RWPE2 (cell line): Measurements from ENCODE around the gene STXBP2.

Source experiments
- ATAC-seq: fragments of 200-7000 bp; cut with Tn5 transposase; 3 replicates; pipeline ENCODE4 v1.9.1; 2021; ENCODE audit warnings: low read depth
- DNase-seq: peaks from one replicate; pipeline ENCODE4 v3.0.0-alpha.2; 2020; ENCODE audit warnings: low spot score
- H3K27ac ChIP-seq: fragments of 450-650 bp; 2 replicates; pipeline ENCODE4 v1.5.1; 2017; ENCODE audit warnings: mild to moderate bottlenecking; ENCODE audit not compliant: poor library complexity, severe bottlenecking
- H3K27me3 ChIP-seq: fragments of 250-450 bp; sonication (Bioruptor Pico); 2 replicates; pipeline ENCODE4 v1.5.1; 2021; ENCODE audit warnings: mild to moderate bottlenecking, moderate library complexity; ENCODE audit not compliant: insufficient read depth, poor library complexity, severe bottlenecking
- H3K36me3 ChIP-seq: fragments of 250-450 bp; sonication (Bioruptor Pico); 2 replicates; pipeline ENCODE4 v1.5.1; 2020; ENCODE audit warnings: low read depth, mild to moderate bottlenecking, moderate library complexity
- H3K4me1 ChIP-seq: fragments of 250-450 bp; sonication (Bioruptor Pico); 2 replicates; pipeline ENCODE4 v1.5.1; 2021; ENCODE audit warnings: mild to moderate bottlenecking, moderate library complexity; ENCODE audit not compliant: insufficient read depth, poor library complexity, severe bottlenecking
- H3K4me3 ChIP-seq: fragments of 250-450 bp; sonication (Bioruptor Pico); 2 replicates; pipeline ENCODE4 v1.5.1; 2021; ENCODE audit warnings: mild to moderate bottlenecking, moderate library complexity; ENCODE audit not compliant: severe bottlenecking
- H3K9me3 ChIP-seq: fragments of 250-450 bp; sonication (Bioruptor Pico); 2 replicates; pipeline ENCODE4 v1.5.1; 2021; ENCODE audit warnings: mild to moderate bottlenecking, moderate library complexity; ENCODE audit not compliant: severe bottlenecking
- TF ChIP-seq, protein P1 (sequence below): fragments of 450-650 bp; IDR thresholded peaks from one replicate; pipeline ENCODE4 v1.5.1; 2017; ENCODE audit warnings: mild to moderate bottlenecking, moderate library complexity; ENCODE audit not compliant: poor library complexity, severe bottlenecking

STXBP2 gene

DNA sequence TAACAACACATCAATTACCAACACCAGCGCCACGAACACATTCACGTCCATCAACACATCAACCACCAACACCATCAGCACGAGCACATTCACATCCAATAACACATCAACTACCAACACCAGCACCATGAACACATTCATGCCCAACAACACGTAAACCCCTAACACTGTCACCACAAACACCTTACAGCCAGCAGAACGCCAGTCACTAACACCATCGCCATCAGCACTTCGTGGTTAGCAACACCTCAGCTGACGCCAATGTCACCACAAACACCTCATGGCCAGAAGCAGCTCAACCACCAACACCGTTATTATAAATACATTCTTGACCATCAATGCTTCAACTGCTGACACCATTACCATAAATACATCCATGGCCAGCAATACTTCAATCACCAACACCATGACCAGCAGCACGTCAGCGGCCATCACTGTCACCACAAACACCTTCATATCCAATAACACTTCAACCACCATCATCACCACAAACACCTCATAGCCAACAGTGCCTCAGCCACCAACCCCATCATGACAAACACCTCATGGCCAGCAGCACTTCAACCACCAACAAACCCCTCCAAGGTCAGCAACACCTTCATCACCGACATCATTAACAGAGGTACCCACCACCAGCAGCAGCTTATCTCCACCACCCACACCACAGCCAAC lies 55.6 kb downstream of the STXBP2 start:
- Histone ChIP-seq H3K4me1 (no peaks in the 10 kb centered on the region), H3K9me3 (no peaks in the 10 kb centered on the region), H3K36me3 (no peaks in the 10 kb centered on the region), H3K4me3 (no peak overlapping the region), H3K27ac (no peak overlapping the region), H3K27me3 (peaks cover 2% of the 10 kb centered on the region)
- DNase-seq: no peak
- TF ChIP-seq, protein P1, sequence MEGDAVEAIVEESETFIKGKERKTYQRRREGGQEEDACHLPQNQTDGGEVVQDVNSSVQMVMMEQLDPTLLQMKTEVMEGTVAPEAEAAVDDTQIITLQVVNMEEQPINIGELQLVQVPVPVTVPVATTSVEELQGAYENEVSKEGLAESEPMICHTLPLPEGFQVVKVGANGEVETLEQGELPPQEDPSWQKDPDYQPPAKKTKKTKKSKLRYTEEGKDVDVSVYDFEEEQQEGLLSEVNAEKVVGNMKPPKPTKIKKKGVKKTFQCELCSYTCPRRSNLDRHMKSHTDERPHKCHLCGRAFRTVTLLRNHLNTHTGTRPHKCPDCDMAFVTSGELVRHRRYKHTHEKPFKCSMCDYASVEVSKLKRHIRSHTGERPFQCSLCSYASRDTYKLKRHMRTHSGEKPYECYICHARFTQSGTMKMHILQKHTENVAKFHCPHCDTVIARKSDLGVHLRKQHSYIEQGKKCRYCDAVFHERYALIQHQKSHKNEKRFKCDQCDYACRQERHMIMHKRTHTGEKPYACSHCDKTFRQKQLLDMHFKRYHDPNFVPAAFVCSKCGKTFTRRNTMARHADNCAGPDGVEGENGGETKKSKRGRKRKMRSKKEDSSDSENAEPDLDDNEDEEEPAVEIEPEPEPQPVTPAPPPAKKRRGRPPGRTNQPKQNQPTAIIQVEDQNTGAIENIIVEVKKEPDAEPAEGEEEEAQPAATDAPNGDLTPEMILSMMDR: no peak
- no peak for ATAC-seq

DNA sequence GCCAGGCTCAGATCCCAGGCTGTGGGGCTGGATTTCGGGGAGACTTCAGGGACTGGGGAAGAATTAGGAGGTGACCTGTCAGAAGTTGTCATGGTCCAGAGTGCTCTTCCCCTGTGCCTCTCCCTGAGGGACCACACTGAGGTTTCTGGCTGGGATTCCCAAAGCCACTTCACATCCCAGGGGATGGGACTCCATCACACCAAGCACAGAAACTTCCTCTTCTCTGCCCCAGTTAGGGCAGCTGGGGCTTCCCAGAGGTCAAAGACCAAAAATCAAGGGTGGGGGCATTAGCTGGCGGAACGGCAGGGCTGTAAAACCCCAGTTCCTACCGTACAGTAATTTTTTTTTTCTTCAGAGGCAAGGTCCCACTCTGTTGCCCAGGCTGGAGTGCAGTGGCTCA lies 57.6 kb downstream of the STXBP2 start:
- Histone ChIP-seq H3K36me3 (no peaks in the 10 kb centered on the region), H3K4me3 (no peak overlapping the region), H3K9me3 (no peaks in the 10 kb centered on the region), H3K4me1 (no peaks in the 10 kb centered on the region), H3K27me3 (no peaks in the 10 kb centered on the region), H3K27ac (no peak overlapping the region)
- ATAC-seq (no peak), DNase-seq (no peak)
- TF ChIP-seq, protein P1: no peak
